GM12878 (cell line): ENCODE results near the gene PDZRN3. TPM values are rescaled to one million over a fixed set of nuclear protein-coding genes. Genes with fewer than 3 reads are reported as not detected.

Experiments
- ATAC-seq: fragments of 200-7000 bp; cut with Tn5 transposase; 3 replicates; pipeline ENCODE4 v1.9.1; 2020; ENCODE audit warnings: mild to moderate bottlenecking, moderate library complexity
- BruUV-seq: library from RNA; stranded (reverse); fragments of 400-500 nt; replicated peaks from 2 replicates; lab custom pipeline; 2021; lab: Mats Ljungman, UMichigan
- CTCF ChIA-PET: fragments of 300-600 bp; sonication (Branson Sonifier 250); formaldehyde crosslinking; extraction: SDS; loops from one replicate; lab custom pipeline; 2021; ENCODE audit warnings: inconsistent platforms; lab: Yijun Ruan, JAX
- POLR2A ChIA-PET: fragments of 350-600 bp; formaldehyde crosslinking; extraction: SDS; loops from one replicate; lab custom pipeline; 2021; ENCODE audit warnings: inconsistent platforms; lab: Charles Lee
- RAD21 ChIA-PET: fragments of 300-600 bp; sonication (Branson Sonifier 250); formaldehyde crosslinking; loops from one replicate; lab custom pipeline; 2023; ENCODE audit warnings: antibody characterized with exemption; ENCODE audit not compliant: unreplicated experiment; lab: Charles Lee
- SMC1A ChIA-PET: fragments of 300-600 bp; sonication (Branson Sonifier 250); formaldehyde crosslinking; loops from one replicate; lab custom pipeline; 2023; ENCODE audit not compliant: unreplicated experiment, uncharacterized antibody; lab: Charles Lee
- DNase-seq: peaks from one replicate; pipeline ENCODE4 v3.0.0-alpha.2; 2011; ENCODE audit warnings: low read depth, low spot score
- FAIRE-seq: peaks from 3 replicates; lab custom pipeline; 2011; peaks lifted over from hg19 to GRCh38; lab: Jason Lieb, UNC
- H2AFZ ChIP-seq: 2 replicates; pipeline ENCODE4 v1.6.0; 2011; ENCODE audit warnings: low read depth, low read length, control low read depth; ENCODE audit not compliant: control insufficient read depth
- H3K27ac ChIP-seq: 2 replicates; pipeline ENCODE4 v1.5.1; 2011; ENCODE audit warnings: control low read depth; ENCODE audit not compliant: control insufficient read depth, insufficient read depth
- H3K27me3 ChIP-seq, 2 experiments: replicated peaks in 1 of 2; 2 replicates each; pipeline versions ENCODE4 v1.6.0 to v1.6.1; 2011; ENCODE audit warnings: low read length in 1 of 2; ENCODE audit not compliant: control insufficient read depth in 2 of 2, insufficient read depth in 2 of 2
- H3K36me3 ChIP-seq, 2 experiments: 2 replicates each; pipeline ENCODE4 v1.5.1; 2011; ENCODE audit warnings: low read length in 1 of 2; ENCODE audit not compliant: control insufficient read depth in 2 of 2, insufficient read depth in 2 of 2
- H3K4me1 ChIP-seq: 2 replicates; pipeline ENCODE4 v1.6.1; 2011; ENCODE audit warnings: mild to moderate bottlenecking, low read length, moderate library complexity, mixed read lengths; ENCODE audit not compliant: control insufficient read depth, insufficient read depth
- H3K4me2 ChIP-seq: 2 replicates; pipeline ENCODE4 v1.6.0; 2011; ENCODE audit warnings: control low read depth; ENCODE audit not compliant: control insufficient read depth, insufficient read depth
- H3K4me3 ChIP-seq: fragments of 200-600 bp; sonication (generic); 2 replicates; pipeline ENCODE4 v1.5.1; 2016
- H3K79me2 ChIP-seq: 2 replicates; pipeline ENCODE4 v1.6.0; 2011; ENCODE audit warnings: low read length; ENCODE audit not compliant: control insufficient read depth, insufficient read depth
- H3K9ac ChIP-seq: 2 replicates; pipeline ENCODE4 v1.8.0; 2011; ENCODE audit warnings: low read length, control low read depth, mixed read lengths; ENCODE audit not compliant: control insufficient read depth, insufficient read depth
- H3K9me3 ChIP-seq: replicated peaks from 3 replicates; pipeline ENCODE4 v1.5.1; 2011; ENCODE audit warnings: mild to moderate bottlenecking, low read length; ENCODE audit not compliant: control insufficient read depth, insufficient read depth
- H4K20me1 ChIP-seq: 2 replicates; pipeline ENCODE4 v1.6.0; 2011; ENCODE audit not compliant: control insufficient read depth, insufficient read depth
- BCL11A ChIP-seq: IDR thresholded peaks from 2 replicates; pipeline ENCODE4 v1.6.1; 2011; ENCODE audit warnings: low read depth, low read length
- CREB1 ChIP-seq: IDR thresholded peaks from 2 replicates; pipeline ENCODE4 v1.6.1; 2012; ENCODE audit warnings: low read depth, mild to moderate bottlenecking, inconsistent platforms
- EED ChIP-seq: sonication (generic); IDR thresholded peaks from 2 replicates; pipeline ENCODE4 v1.6.1; 2016; ENCODE audit warnings: antibody characterized with exemption, low read depth
- EZH2 ChIP-seq: IDR thresholded peaks from 2 replicates; pipeline ENCODE4 v1.6.1; 2012; ENCODE audit warnings: low read depth, mild to moderate bottlenecking, control low read depth, inconsistent platforms, low read length, borderline replicate concordance; ENCODE audit not compliant: control insufficient read depth
- IRF5 ChIP-seq: fragments of 450-650 bp; IDR thresholded peaks from 2 replicates; pipeline ENCODE4 v1.6.1; 2017; ENCODE audit warnings: borderline replicate concordance
- NBN ChIP-seq: fragments of 450-650 bp; IDR thresholded peaks from 2 replicates; pipeline ENCODE4 v1.6.1; 2016
- PKNOX1 ChIP-seq: fragments of 450-650 bp; IDR thresholded peaks from 2 replicates; pipeline ENCODE4 v1.6.1; 2016; ENCODE audit warnings: mild to moderate bottlenecking
- POLR2AphosphoS5 ChIP-seq: IDR thresholded peaks from 2 replicates; pipeline ENCODE4 v1.6.1; 2011; ENCODE audit warnings: mild to moderate bottlenecking, low read length, inconsistent platforms
- RELA ChIP-seq: fragments of 450-650 bp; IDR thresholded peaks from 2 replicates; pipeline ENCODE4 v1.8.0; 2014; ENCODE audit warnings: borderline replicate concordance; ENCODE audit not compliant: partially characterized antibody
- SMAD1 ChIP-seq: fragments of 450-650 bp; IDR thresholded peaks from 2 replicates; pipeline ENCODE4 v1.6.1; 2018; ENCODE audit warnings: mild to moderate bottlenecking, low read depth; ENCODE audit not compliant: partially characterized antibody
- SREBF1 ChIP-seq: IDR thresholded peaks from 2 replicates; pipeline ENCODE4 v1.6.1; 2012; ENCODE audit warnings: mild to moderate bottlenecking, low read length
- SRF ChIP-seq, 2 experiments: IDR thresholded peaks; 2 replicates each; pipeline ENCODE4 v1.6.1; 2011; ENCODE audit warnings: low read depth in 2 of 2, low read length in 2 of 2, mild to moderate bottlenecking in 1 of 2, moderate library complexity in 1 of 2
- TARDBP ChIP-seq: IDR thresholded peaks from 2 replicates; pipeline ENCODE4 v1.6.1; 2016; ENCODE audit warnings: borderline replicate concordance
- TCF3 ChIP-seq: IDR thresholded peaks from 2 replicates; pipeline ENCODE4 v1.6.1; 2012; ENCODE audit warnings: low read depth, mild to moderate bottlenecking, low read length, borderline replicate concordance; ENCODE audit not compliant: insufficient read depth
- YBX1 ChIP-seq: fragments of 450-650 bp; IDR thresholded peaks from 2 replicates; pipeline ENCODE4 v1.6.1; 2016; ENCODE audit warnings: antibody characterized with exemption
- WGBS: methylation state at CpG from one replicate; pipeline ENCODE4 v1.1.6; 2016; ENCODE audit warnings: low lambda C conversion rate; ENCODE audit not compliant: insufficient replicate concordance, insufficient coverage; ENCODE audit errors: missing lambda C conversion rate; 5-methylcytosine and 5-hydroxymethylcytosine counted together
- in situ Hi-C: fragments of 300-500 bp; cut with MboI; formaldehyde crosslinking; loops from 9 replicates; pipeline ENCODE4 v1.14.3; 2018; ENCODE audit warnings: mixed read lengths
- intact Hi-C: fragments of 100-400 bp; cut with micrococcal nuclease; formaldehyde crosslinking; loops from one replicate; pipeline ENCODE4 v1.14.2; 2022; ENCODE audit not compliant: unreplicated experiment
- polyA plus RNA-seq, 11 experiments: library from polyadenylated mRNA; depleted of rRNA in 4 of 11; unstranded in 6 of 11; stranded (reverse) in 5 of 11; fragments of >200 nt; fragmentation: Nextera tagmentation in 4 of 11; fragmentation: Illumina TruSeq in 1 of 11; extraction: Ambion mirVana in 4 of 11; extraction: Trizol in 1 of 11; gene quantifications; 1 replicate in 1 of 11; 2 replicates in 10 of 11; pipeline versions ENCODE4 v1.2.1 to v1.2.3, GENCODE V29; 2011 to 2016; ENCODE audit warnings: inconsistent platforms in 2 of 11, missing spikeins in 2 of 11, low read depth in 1 of 11
- total RNA-seq, 4 experiments: library from RNA; depleted of rRNA in 3 of 4; stranded (reverse); fragments of >200 nt in 3 of 4; fragmentation: Illumina TruSeq in 1 of 4; extraction: Trizol in 1 of 4; gene quantifications; 2 replicates each; pipeline versions ENCODE4 v1.2.1 to v1.2.3, GENCODE V29; 2013 to 2021
- TF ChIP-seq, protein P1 (sequence below): fragments of 450-650 bp; IDR thresholded peaks from 2 replicates; pipeline ENCODE4 v1.6.1; 2017; ENCODE audit warnings: mild to moderate bottlenecking, low read depth, inconsistent platforms; ENCODE audit not compliant: poor library complexity, severe bottlenecking

PDZRN3 gene
- total and polyA plus RNA-seq, 10 of the 15 experiments (the other 5 are each of a cell fraction or from before 2014, with no cell fraction given): 0.07 to 0.37 (median 0.12) TPM; not detected in 6

DNA sequence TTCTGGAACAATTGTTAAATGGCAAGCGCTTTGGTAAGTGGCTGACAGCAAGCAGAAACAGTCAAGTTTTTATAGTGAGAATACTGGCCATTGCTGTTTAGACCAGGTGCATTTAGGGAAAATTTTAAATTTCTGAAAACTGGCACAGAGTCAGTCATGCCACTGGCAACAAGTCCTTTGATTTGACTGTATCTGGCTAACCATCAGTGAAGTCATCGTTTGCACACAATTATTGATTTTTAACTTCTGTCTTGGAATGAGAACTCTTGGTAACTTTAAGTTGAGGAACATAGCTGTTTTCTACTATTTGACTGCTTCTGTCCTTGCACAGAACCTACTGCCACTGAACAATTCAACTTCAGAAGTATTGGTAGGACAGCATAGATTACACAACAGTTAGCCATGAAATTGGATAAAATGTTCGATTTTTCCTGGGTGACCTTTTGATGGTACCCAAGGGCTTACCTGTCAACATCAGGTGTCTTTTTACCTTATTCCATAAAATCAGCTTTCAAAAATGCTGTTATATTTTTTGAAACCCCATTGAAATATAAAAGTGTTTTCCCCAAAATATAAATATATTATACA lies 225.0 kb downstream of the PDZRN3 start:
- H3K27ac ChIP-seq: no peak overlapping the region
- intact Hi-C loops: no loop called here
- SMC1A ChIA-PET: interaction anchor here (0.6 kb wide), 1 partner anchor 9 kb away, joined by 3 read pairs; no protein-coding TSS in a partner anchor
- CTCF ChIA-PET: no interaction called here
- no TSS peak for BruUV-seq
- no peak overlapping the region for H3K4me2 ChIP-seq
- 64% methylated on average over 3 of the region's 3 CpGs for WGBS
- no peaks in the 10 kb centered on the region for H3K9me3 ChIP-seq
- POLR2A ChIA-PET: no interaction called here
- no peak overlapping the region for H3K9ac ChIP-seq
- TF ChIP-seq IRF5 (no peak), SMAD1 (no peak), SRF (IDR thresholded peaks at IDR 0.05; ENCODE audit: low read depth in 2 of 2, low read length in 2 of 2) (no peak), RELA (no peak), NBN (no peak), PKNOX1 (no peak), YBX1 (no peak), EZH2 (no peak), TCF3 (no peak), CREB1 (no peak), POLR2AphosphoS5 (no peak), EED (no peak), SREBF1 (no peak), TARDBP (no peak), BCL11A (no peak)
- TF ChIP-seq, protein P1, sequence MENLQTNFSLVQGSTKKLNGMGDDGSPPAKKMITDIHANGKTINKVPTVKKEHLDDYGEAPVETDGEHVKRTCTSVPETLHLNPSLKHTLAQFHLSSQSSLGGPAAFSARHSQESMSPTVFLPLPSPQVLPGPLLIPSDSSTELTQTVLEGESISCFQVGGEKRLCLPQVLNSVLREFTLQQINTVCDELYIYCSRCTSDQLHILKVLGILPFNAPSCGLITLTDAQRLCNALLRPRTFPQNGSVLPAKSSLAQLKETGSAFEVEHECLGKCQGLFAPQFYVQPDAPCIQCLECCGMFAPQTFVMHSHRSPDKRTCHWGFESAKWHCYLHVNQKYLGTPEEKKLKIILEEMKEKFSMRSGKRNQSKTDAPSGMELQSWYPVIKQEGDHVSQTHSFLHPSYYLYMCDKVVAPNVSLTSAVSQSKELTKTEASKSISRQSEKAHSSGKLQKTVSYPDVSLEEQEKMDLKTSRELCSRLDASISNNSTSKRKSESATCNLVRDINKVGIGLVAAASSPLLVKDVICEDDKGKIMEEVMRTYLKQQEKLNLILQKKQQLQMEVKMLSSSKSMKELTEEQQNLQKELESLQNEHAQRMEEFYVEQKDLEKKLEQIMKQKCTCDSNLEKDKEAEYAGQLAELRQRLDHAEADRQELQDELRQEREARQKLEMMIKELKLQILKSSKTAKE: no peak
- TF ChIP-seq, all 136 proteins: peak for 0
- Histone ChIP-seq H3K4me3 (no peak overlapping the region), H3K36me3 (no peaks in the 10 kb centered on the region), H3K4me1 (no peaks in the 10 kb centered on the region), H4K20me1 (no peaks in the 10 kb centered on the region), H3K27me3 (no peaks in the 10 kb centered on the region), H2AFZ (no peak overlapping the region), H3K79me2 (no peaks in the 10 kb centered on the region)
- FAIRE-seq: no peak
- ATAC-seq: no peak
- in situ Hi-C loops: no loop called here
- RAD21 ChIA-PET: no interaction called here
- DNase-seq: no peak
